ENCODE data around the gene NEK7. TPM values are rescaled to one million over a fixed set of nuclear protein-coding genes. Genes with fewer than 3 reads are reported as not detected.

The NEK7 gene
- total RNA-seq, 1 donor from 2014 or later, result 98.1 TPM

GRCh38 chr1:198253668-198254067, 96.9 kb downstream of the NEK7 start:
- DNase-seq (no peak), ATAC-seq (peak; percentile 83 to 93)
- intact Hi-C loops (cut with DNase I), result no loop called here
- Histone ChIP-seq H3K27me3 (ENCODE audit: low read depth) (no peaks in the 10 kb centered on the region), H3K4me1 (peaks cover 18% of the 10 kb centered on the region), H3K36me3 (no peaks in the 10 kb centered on the region), H3K4me3 (no peak overlapping the region), H3K9me3 (no peaks in the 10 kb centered on the region), H3K27ac (no peak overlapping the region)
- TF ChIP-seq, protein P1, sequence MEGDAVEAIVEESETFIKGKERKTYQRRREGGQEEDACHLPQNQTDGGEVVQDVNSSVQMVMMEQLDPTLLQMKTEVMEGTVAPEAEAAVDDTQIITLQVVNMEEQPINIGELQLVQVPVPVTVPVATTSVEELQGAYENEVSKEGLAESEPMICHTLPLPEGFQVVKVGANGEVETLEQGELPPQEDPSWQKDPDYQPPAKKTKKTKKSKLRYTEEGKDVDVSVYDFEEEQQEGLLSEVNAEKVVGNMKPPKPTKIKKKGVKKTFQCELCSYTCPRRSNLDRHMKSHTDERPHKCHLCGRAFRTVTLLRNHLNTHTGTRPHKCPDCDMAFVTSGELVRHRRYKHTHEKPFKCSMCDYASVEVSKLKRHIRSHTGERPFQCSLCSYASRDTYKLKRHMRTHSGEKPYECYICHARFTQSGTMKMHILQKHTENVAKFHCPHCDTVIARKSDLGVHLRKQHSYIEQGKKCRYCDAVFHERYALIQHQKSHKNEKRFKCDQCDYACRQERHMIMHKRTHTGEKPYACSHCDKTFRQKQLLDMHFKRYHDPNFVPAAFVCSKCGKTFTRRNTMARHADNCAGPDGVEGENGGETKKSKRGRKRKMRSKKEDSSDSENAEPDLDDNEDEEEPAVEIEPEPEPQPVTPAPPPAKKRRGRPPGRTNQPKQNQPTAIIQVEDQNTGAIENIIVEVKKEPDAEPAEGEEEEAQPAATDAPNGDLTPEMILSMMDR (IDR thresholded peaks at IDR 0.05), result no peak

- no peaks in the 10 kb centered on the region for H3K27me3 ChIP-seq (ENCODE audit: low read depth)
- intact Hi-C loops (cut with DNase I), result no loop called here
- H3K4me1 ChIP-seq, result peaks cover 18% of the 10 kb centered on the region
- TF ChIP-seq, protein P1 (IDR thresholded peaks at IDR 0.05), result no peak
- ATAC-seq (no peak), DNase-seq (no peak)
- no peaks in the 10 kb centered on the region for H3K9me3 ChIP-seq
- no peak overlapping the region for H3K27ac ChIP-seq
- no peak overlapping the region for H3K4me3 ChIP-seq
- H3K36me3 ChIP-seq, result no peaks in the 10 kb centered on the region
Measured at GRCh38 chr1:198254521-198254920, 97.7 kb downstream of the NEK7 start.

DNA sequence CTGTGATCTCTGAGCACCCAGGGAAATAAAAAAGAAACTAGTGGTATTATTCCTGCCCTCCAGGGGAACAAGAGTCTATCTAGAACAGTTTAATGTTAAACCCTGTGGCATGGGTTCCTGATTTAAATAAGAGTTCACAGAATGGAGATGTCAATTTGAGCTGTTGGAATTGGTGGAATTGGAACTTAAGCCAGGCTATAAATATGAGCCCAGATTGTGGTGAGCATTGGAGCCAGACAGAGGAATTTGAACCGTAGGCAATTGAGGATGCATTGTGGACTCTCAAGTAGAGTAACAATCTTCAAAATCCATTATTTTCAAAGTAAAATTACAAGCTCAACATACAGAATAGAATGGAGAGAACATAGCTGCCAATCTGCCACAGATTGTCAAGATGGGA, 98.2 kb downstream of the NEK7 start:
- intact Hi-C loops (cut with DNase I), result no loop called here
- H3K27me3 ChIP-seq (ENCODE audit: low read depth), result no peaks in the 10 kb centered on the region
- TF ChIP-seq, protein P1 (IDR thresholded peaks at IDR 0.05), result no peak
- DNase-seq, result no peak
- no peaks in the 10 kb centered on the region for H3K9me3 ChIP-seq
- H3K4me1 ChIP-seq, result peaks cover 18% of the 10 kb centered on the region
- ATAC-seq, result no peak
- no peaks in the 10 kb centered on the region for H3K36me3 ChIP-seq
- no peak overlapping the region for H3K27ac ChIP-seq
- no peak overlapping the region for H3K4me3 ChIP-seq

DNA sequence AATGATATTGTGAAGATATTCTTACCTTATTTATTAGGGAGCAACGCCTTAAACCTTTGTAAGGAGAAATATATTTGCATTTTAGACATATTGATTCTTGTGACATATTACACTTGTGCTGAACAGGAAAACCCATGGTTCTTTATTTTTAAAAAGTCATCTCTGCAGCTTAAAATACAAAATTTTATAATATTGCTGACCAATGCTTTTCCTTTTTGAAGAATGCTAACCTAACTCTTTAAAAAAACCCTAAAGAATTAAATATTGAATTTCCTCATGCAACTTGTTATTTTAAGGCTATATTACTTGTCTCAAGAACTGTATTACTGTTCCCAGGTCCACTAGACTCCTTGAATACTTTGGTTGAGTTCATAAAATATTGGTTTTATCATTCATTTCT, 99.0 kb downstream of the NEK7 start:
- H3K9me3 ChIP-seq, result no peaks in the 10 kb centered on the region
- no peak for DNase-seq
- TF ChIP-seq, protein P1 (IDR thresholded peaks at IDR 0.05), result no peak
- no peak for ATAC-seq
- H3K4me3 ChIP-seq, result no peak overlapping the region
- no peak overlapping the region for H3K27ac ChIP-seq
- no peaks in the 10 kb centered on the region for H3K36me3 ChIP-seq
- H3K4me1 ChIP-seq, result peaks cover 18% of the 10 kb centered on the region
- intact Hi-C loops (cut with DNase I), result no loop called here
- H3K27me3 ChIP-seq (ENCODE audit: low read depth), result no peaks in the 10 kb centered on the region

- TF ChIP-seq, protein P1 (IDR thresholded peaks at IDR 0.05), result no peak
- intact Hi-C loops (cut with DNase I), result no loop called here
- ATAC-seq (no peak), DNase-seq (no peak)
- Histone ChIP-seq H3K9me3 (no peaks in the 10 kb centered on the region), H3K4me1 (peaks cover 11% of the 10 kb centered on the region), H3K4me3 (no peak overlapping the region), H3K27me3 (ENCODE audit: low read depth) (no peaks in the 10 kb centered on the region), H3K36me3 (no peaks in the 10 kb centered on the region), H3K27ac (no peak overlapping the region)
Measured at GRCh38 chr1:198258491-198258890, 101.7 kb downstream of the NEK7 start.

Data from lower lobe of right lung (tissue), 2 donors.